PFSK-1 (cell line): ENCODE results near the gene FAF1.

Experiments
- FOXP2 ChIP-seq: optimal IDR thresholded peaks from 2 replicates; pipeline ENCODE3; 2011; ENCODE audit warnings: borderline replicate concordance, control low read depth, inconsistent platforms; ENCODE audit not compliant: insufficient read depth; ENCODE audit errors: extremely low read length, extremely low read depth
- POLR2AphosphoS5 ChIP-seq: IDR thresholded peaks from 2 replicates; pipeline ENCODE4 v1.6.1; 2012; ENCODE audit warnings: low read depth, mild to moderate bottlenecking, control low read depth, low read length, moderate library complexity
- SIN3A ChIP-seq: IDR thresholded peaks from 2 replicates; pipeline ENCODE4 v1.6.1; 2012; ENCODE audit warnings: mild to moderate bottlenecking, low read length, moderate library complexity, borderline replicate concordance; ENCODE audit not compliant: insufficient read depth
- TAF1 ChIP-seq: IDR thresholded peaks from 2 replicates; pipeline ENCODE4 v1.6.1; 2012; ENCODE audit warnings: low read length, control low read depth, borderline replicate concordance; ENCODE audit not compliant: insufficient read depth
- TF ChIP-seq, protein P1 (sequence below), 2 experiments: IDR thresholded peaks; 2 replicates each; pipeline versions ENCODE4 v1.6.1 to v1.8.0; 2011 to 2012; ENCODE audit warnings: low read depth in 2 of 2, low read length in 2 of 2, control low read depth in 1 of 2, inconsistent platforms in 1 of 2, mild to moderate bottlenecking in 1 of 2, moderate library complexity in 1 of 2; ENCODE audit not compliant: insufficient read depth in 1 of 2

The FAF1 gene

DNA sequence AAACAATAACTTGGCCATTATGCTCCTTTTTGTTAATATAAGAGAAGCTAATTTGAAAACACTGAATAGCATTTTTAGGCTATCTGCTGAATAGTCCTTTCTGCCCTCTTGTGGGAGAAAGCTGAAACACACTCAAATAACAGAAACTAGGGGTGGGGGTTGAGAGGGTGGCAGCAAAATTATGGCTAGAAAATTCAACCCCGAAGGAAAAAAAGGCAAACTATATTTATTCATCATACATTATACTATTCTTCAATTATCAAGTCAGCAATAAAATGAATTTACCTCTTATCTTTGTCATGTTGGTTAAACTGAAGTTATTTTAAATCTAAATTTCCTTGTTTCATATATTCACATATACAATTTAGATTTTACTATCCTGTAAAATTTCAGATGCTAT lies 255.9 kb downstream of the FAF1 start:
- TF ChIP-seq, protein P1, sequence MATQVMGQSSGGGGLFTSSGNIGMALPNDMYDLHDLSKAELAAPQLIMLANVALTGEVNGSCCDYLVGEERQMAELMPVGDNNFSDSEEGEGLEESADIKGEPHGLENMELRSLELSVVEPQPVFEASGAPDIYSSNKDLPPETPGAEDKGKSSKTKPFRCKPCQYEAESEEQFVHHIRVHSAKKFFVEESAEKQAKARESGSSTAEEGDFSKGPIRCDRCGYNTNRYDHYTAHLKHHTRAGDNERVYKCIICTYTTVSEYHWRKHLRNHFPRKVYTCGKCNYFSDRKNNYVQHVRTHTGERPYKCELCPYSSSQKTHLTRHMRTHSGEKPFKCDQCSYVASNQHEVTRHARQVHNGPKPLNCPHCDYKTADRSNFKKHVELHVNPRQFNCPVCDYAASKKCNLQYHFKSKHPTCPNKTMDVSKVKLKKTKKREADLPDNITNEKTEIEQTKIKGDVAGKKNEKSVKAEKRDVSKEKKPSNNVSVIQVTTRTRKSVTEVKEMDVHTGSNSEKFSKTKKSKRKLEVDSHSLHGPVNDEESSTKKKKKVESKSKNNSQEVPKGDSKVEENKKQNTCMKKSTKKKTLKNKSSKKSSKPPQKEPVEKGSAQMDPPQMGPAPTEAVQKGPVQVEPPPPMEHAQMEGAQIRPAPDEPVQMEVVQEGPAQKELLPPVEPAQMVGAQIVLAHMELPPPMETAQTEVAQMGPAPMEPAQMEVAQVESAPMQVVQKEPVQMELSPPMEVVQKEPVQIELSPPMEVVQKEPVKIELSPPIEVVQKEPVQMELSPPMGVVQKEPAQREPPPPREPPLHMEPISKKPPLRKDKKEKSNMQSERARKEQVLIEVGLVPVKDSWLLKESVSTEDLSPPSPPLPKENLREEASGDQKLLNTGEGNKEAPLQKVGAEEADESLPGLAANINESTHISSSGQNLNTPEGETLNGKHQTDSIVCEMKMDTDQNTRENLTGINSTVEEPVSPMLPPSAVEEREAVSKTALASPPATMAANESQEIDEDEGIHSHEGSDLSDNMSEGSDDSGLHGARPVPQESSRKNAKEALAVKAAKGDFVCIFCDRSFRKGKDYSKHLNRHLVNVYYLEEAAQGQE (IDR thresholded peaks at IDR 0.05; ENCODE audit: insufficient read depth in 1 of 2, low read depth in 2 of 2, low read length in 2 of 2) = no peak
- TF ChIP-seq TAF1 (no peak), POLR2AphosphoS5 (no peak), FOXP2 (no peak), SIN3A (no peak)

DNA sequence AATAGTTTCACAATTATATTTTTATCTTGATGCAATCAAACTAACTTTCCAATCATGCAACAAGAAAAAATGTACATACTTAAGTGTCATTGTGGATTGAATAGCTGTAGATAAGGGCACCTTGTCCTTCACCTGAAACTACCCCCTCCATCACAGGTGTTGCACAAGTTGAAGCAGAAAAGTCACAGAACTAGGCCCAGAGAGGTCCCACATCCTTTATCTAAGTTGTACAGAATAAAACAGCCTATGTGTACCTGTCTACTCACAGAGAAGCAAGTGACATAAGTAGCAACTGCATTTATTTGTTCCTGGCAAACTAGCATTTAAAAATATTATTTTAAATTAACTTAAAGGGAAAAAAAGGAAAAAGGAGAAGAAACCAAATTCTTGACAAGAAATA lies 256.8 kb downstream of the FAF1 start:
- TF ChIP-seq TAF1 = no peak
- TF ChIP-seq, protein P1 (IDR thresholded peaks at IDR 0.05; ENCODE audit: insufficient read depth in 1 of 2, low read depth in 2 of 2, low read length in 2 of 2) = no peak
- no peak for TF ChIP-seq FOXP2
- no peak for TF ChIP-seq POLR2AphosphoS5
- TF ChIP-seq SIN3A = no peak

DNA sequence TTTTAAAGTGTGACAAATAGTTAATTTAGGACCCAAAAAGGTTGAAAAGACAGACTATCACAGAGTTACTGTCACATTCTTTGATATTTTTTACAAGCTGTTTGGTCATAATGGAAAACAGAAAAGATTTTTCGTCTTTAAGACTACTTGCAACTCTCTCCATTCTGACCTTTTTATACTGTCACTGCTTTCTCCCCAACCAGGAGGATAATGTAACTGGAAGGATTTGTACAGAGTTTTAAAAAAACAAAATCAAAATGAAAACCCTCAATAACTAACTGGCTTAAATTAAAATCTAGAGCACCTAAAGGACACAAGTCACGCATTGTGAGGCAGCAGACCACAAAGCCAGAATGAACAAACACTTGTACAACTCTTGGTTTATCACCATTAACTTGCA lies 257.7 kb downstream of the FAF1 start:
- no peak for TF ChIP-seq FOXP2
- TF ChIP-seq POLR2AphosphoS5 = no peak
- TF ChIP-seq, protein P1 (IDR thresholded peaks at IDR 0.05; ENCODE audit: insufficient read depth in 1 of 2, low read depth in 2 of 2, low read length in 2 of 2) = no peak
- no peak for TF ChIP-seq SIN3A
- no peak for TF ChIP-seq TAF1

DNA sequence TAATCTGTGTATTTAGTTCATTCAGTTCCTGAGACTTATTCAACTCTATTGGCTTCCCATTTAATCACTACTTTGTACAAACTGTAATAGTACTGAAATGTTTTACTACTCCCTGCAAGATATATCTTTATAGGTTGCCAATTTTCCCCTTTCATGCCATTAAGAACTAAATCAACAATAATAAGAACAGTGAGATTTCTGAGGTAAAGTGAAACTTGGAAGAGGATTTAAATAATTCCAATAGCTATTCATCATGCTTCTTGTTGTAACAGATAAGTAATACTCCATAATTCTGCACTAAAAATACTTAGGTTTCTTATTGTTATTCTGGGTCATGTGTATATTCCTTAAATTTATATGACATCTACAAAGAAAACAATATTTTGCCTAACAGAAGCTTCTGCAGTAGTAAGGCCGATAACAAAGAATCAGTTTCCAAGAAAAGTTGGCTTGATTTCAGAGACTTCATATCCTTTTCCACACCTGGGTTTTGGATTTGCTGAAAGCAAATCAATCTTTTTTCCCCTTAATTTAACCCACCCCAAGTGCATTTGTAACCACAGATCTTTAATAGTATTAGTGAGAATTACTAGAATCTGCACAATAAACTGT lies 258.3 kb downstream of the FAF1 start:
- TF ChIP-seq, protein P1 (IDR thresholded peaks at IDR 0.05; ENCODE audit: insufficient read depth in 1 of 2, low read depth in 2 of 2, low read length in 2 of 2) = no peak
- TF ChIP-seq TAF1 (no peak), SIN3A (no peak), POLR2AphosphoS5 (no peak), FOXP2 (no peak)

DNA sequence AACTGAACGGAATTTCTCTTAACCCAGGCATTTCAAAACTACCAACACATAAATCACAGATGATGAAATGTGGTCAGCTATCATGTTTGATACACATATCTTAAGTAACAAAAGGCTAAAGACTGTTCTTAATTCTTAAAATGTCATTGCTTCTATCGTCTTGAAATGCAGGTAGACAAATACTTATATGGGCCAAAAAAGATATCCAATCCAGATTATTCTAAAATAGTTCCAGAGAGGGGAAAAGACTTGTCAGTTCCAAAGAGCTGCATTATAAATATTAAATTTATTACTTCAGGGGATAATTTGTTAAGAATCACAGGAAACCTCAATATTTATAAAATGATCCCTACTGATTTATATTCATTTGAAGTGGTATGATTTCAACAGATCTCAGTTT lies 259.4 kb downstream of the FAF1 start:
- TF ChIP-seq POLR2AphosphoS5 (no peak), SIN3A (no peak), TAF1 (no peak), FOXP2 (no peak)
- TF ChIP-seq, protein P1 (IDR thresholded peaks at IDR 0.05; ENCODE audit: insufficient read depth in 1 of 2, low read depth in 2 of 2, low read length in 2 of 2) = no peak
